ENCODE measurements around the gene WDR89. TPM values are rescaled to one million over a fixed set of nuclear protein-coding genes. Genes with fewer than 3 reads are reported as not detected.

WDR89 gene
- total and polyA plus RNA-seq, 9 of the 15 experiments (the other 6 are each of a cell fraction or from before 2014, with no cell fraction given): 9.3 to 25.6 (median 16.2) TPM

DNA sequence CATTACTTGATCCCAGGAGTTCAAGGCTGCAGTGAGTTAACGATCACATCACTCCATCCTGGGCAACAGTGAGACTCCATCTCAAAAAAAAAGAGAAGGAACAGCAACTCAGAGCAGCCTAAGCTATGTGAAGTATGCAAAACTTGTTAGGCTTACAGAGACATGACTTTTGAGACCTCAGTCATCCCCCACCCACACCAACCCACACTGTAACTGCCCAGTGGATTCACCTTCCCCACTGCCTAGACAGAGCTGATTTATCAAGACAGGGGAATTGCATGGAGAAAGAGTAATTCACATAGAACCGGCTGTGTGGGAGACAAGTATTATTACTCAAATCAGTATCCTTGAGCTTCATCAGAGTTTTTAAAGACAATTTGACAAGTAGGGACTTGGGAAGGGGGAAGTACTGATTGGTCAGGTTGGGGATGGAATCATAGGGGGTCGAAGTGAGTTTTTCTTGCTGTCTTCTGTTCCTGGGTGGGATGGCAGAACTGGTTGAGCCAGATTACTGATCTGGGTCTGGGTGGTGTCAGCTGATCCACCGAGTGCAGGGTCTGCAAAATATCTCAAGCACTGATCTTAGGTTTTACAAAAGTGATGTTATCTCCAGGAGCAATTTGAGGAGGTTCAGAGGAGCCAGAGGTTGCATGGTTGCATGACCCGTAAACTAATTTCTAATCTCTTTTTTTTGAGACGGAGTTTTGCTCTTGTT lies 6.2 kb upstream of the WDR89 start:
- ATAC-seq (no peak), DNase-seq (ENCODE audit: extremely low read depth in 1 of 4, low spot score in 3 of 4) (no peak), FAIRE-seq (no peak)
- TF ChIP-seq ZBTB43 (CRISPR knock-in tag; IDR thresholded peaks at IDR 0.05): no peak
- TF ChIP-seq TFAP4 (CRISPR knock-in tag; IDR thresholded peaks at IDR 0.05; ENCODE audit: borderline replicate concordance): no peak
- no peak for TF ChIP-seq JUND (IDR thresholded peaks at IDR 0.05; ENCODE audit: borderline replicate concordance, low read depth, low read length)
- no peak for TF ChIP-seq JUND (tag; IDR thresholded peaks at IDR 0.05; ENCODE audit: borderline replicate concordance, low read depth, low read length)
- TF ChIP-seq, protein P1, sequence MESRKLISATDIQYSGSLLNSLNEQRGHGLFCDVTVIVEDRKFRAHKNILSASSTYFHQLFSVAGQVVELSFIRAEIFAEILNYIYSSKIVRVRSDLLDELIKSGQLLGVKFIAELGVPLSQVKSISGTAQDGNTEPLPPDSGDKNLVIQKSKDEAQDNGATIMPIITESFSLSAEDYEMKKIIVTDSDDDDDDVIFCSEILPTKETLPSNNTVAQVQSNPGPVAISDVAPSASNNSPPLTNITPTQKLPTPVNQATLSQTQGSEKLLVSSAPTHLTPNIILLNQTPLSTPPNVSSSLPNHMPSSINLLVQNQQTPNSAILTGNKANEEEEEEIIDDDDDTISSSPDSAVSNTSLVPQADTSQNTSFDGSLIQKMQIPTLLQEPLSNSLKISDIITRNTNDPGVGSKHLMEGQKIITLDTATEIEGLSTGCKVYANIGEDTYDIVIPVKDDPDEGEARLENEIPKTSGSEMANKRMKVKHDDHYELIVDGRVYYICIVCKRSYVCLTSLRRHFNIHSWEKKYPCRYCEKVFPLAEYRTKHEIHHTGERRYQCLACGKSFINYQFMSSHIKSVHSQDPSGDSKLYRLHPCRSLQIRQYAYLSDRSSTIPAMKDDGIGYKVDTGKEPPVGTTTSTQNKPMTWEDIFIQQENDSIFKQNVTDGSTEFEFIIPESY (CRISPR knock-in tag; IDR thresholded peaks at IDR 0.05): no peak
- no peak for TF ChIP-seq BACH1 (tag; IDR thresholded peaks at IDR 0.05)
- TF ChIP-seq CBFA2T2 (conservative IDR thresholded peaks at IDR 0.05): no peak
- TF ChIP-seq HDAC6 (IDR thresholded peaks at IDR 0.05; ENCODE audit: low read depth, low read length): no peak
- TF ChIP-seq DMBX1 (CRISPR knock-in tag; IDR thresholded peaks at IDR 0.05; ENCODE audit: borderline replicate concordance): no peak
- TF ChIP-seq ZNF12 (CRISPR knock-in tag; IDR thresholded peaks at IDR 0.05): no peak
- no peak for TF ChIP-seq TEAD2 (tag; IDR thresholded peaks at IDR 0.05)
- no peak for TF ChIP-seq HINFP (tag; conservative IDR thresholded peaks at IDR 0.05; ENCODE audit: low read depth)
- POLR2A ChIA-PET: interaction anchor here (0.6 kb wide), 1 partner anchor 665 kb away, joined by 3 read pairs; no protein-coding TSS in a partner anchor
- no peak overlapping the region for H3K27ac ChIP-seq (ENCODE audit: extremely low read depth, low read depth, low read length)
- H3K36me3 ChIP-seq (ENCODE audit: control insufficient read depth, insufficient read depth, low read length): no peaks in the 10 kb centered on the region
- no peak overlapping the region for H2AFZ ChIP-seq (ENCODE audit: low read depth, low read length)
- in situ Hi-C loops (cut with MboI) (no loop called here), intact Hi-C loops (cut with micrococcal nuclease) (no loop called here)
- CTCF ChIA-PET (ENCODE audit: low intra/inter-chr PET ratio): no interaction called here
- no TSS peak for BruUV-seq (replicated peaks)
- WGBS (ENCODE audit: insufficient coverage, low coverage, missing lambda C conversion rate): 30% methylated on average over 4 of the region's 6 CpGs
- H3K4me2 ChIP-seq (ENCODE audit: insufficient read depth, low read length): no peak overlapping the region
- H3K9ac ChIP-seq (ENCODE audit: insufficient read depth in 1 of 2, low read depth in 2 of 2, low read length in 2 of 2): no peak overlapping the region
- H4K20me1 ChIP-seq (replicated peaks; ENCODE audit: control insufficient read depth, insufficient read depth, low read length): no peaks in the 10 kb centered on the region
- no peaks in the 10 kb centered on the region for H3K27me3 ChIP-seq (ENCODE audit: control insufficient read depth in 2 of 2, insufficient read depth in 2 of 2, low read length in 2 of 2)
- H3K9me3 ChIP-seq (replicated peaks; ENCODE audit: control insufficient read depth, insufficient read depth, low read depth, low read length): no peaks in the 10 kb centered on the region
- H3K4me1 ChIP-seq (replicated peaks in 1 of 2; ENCODE audit: control insufficient read depth in 2 of 2, insufficient read depth in 2 of 2, low read length in 2 of 2): no peaks in the 10 kb centered on the region; a peak in 1 of 5 replicates
- no peak overlapping the region for H3K4me3 ChIP-seq
- H3K9me1 ChIP-seq (ENCODE audit: control insufficient read depth, insufficient read depth, low read length): no peaks in the 10 kb centered on the region
- peaks cover 6% of the 10 kb centered on the region for H3K79me2 ChIP-seq (ENCODE audit: control insufficient read depth, insufficient read depth, low read length)
